IMR-90 (cell line): Measurements from ENCODE around the gene KLHL29. TPM values are rescaled to one million over a fixed set of nuclear protein-coding genes. Genes with fewer than 3 reads are reported as not detected.

Experiments used
- ATAC-seq: fragments of 200-7000 bp; cut with Tn5 transposase; 2 replicates; pipeline ENCODE4 v1.9.1; 2020; ENCODE audit warnings: low read depth, mild to moderate bottlenecking, moderate library complexity
- BruUV-seq: library from RNA; stranded (reverse); fragments of 400-500 nt; replicated peaks from 2 replicates; lab custom pipeline; 2021; lab: Mats Ljungman, UMichigan
- CTCF ChIA-PET: fragments of 300-600 bp; formaldehyde crosslinking; extraction: SDS; loops from one replicate; lab custom pipeline; 2021; ENCODE audit warnings: antibody characterized with exemption; lab: Yijun Ruan, JAX
- POLR2A ChIA-PET: fragments of 300-600 bp; sonication (Branson Sonifier 250); formaldehyde crosslinking; loops from one replicate; lab custom pipeline; 2022; ENCODE audit warnings: antibody characterized with exemption; ENCODE audit not compliant: unreplicated experiment; lab: Charles Lee
- DNase-seq: peaks from one replicate; pipeline ENCODE4 v3.0.0; 2013
- H2AFZ ChIP-seq: replicated peaks from 2 replicates; pipeline ENCODE3; 2013; ENCODE audit warnings: low read length, mild to moderate bottlenecking; ENCODE audit not compliant: poor library complexity
- H2AK5ac ChIP-seq: 2 replicates; pipeline ENCODE4 v1.6.1; 2013; ENCODE audit warnings: low read depth, low read length, inconsistent platforms
- H2AK9ac ChIP-seq: replicated peaks from 2 replicates; pipeline ENCODE3; 2013; ENCODE audit warnings: mild to moderate bottlenecking, low read depth, low read length, moderate library complexity; ENCODE audit not compliant: poor library complexity
- H2BK120ac ChIP-seq: 2 replicates; pipeline ENCODE4 v1.6.1; 2013; ENCODE audit warnings: low read depth, low read length, inconsistent platforms
- H2BK15ac ChIP-seq: 3 replicates; pipeline ENCODE4 v1.6.1; 2013; ENCODE audit warnings: low read depth, low read length, inconsistent platforms
- H2BK20ac ChIP-seq: 2 replicates; pipeline ENCODE4 v1.6.1; 2013; ENCODE audit warnings: low read depth, mild to moderate bottlenecking, inconsistent platforms, low read length, moderate library complexity
- H2BK5ac ChIP-seq: 2 replicates; pipeline ENCODE4 v1.6.1; 2013; ENCODE audit warnings: mild to moderate bottlenecking, low read depth, low read length, inconsistent platforms; ENCODE audit not compliant: poor library complexity, severe bottlenecking
- H3K14ac ChIP-seq: replicated peaks from 2 replicates; pipeline ENCODE4 v1.6.1; 2013; ENCODE audit warnings: low read depth, low read length, inconsistent platforms
- H3K18ac ChIP-seq: 2 replicates; pipeline ENCODE4 v1.6.1; 2013; ENCODE audit warnings: low read depth, low read length, control low read depth
- H3K23ac ChIP-seq: 2 replicates; pipeline ENCODE4 v1.6.1; 2013; ENCODE audit warnings: low read depth, low read length, inconsistent platforms
- H3K27ac ChIP-seq: 2 replicates; pipeline ENCODE4 v1.5.1; 2013; ENCODE audit warnings: mild to moderate bottlenecking, control low read depth, low read length; ENCODE audit not compliant: insufficient read depth
- H3K27me3 ChIP-seq: 2 replicates; pipeline ENCODE4 v1.6.1; 2013; ENCODE audit warnings: low read length; ENCODE audit not compliant: control insufficient read depth, insufficient read depth
- H3K36me3 ChIP-seq: 2 replicates; pipeline ENCODE4 v1.6.1; 2013; ENCODE audit warnings: low read length, mixed read lengths; ENCODE audit not compliant: control insufficient read depth, insufficient read depth
- H3K4ac ChIP-seq: 2 replicates; pipeline ENCODE4 v1.6.1; 2013; ENCODE audit warnings: low read depth, low read length, inconsistent platforms
- H3K4me1 ChIP-seq: 2 replicates; pipeline ENCODE4 v1.6.1; 2013; ENCODE audit warnings: low read length, mixed read lengths; ENCODE audit not compliant: control insufficient read depth, insufficient read depth
- H3K4me2 ChIP-seq: 2 replicates; pipeline ENCODE4 v1.6.1; 2013; ENCODE audit warnings: low read depth, mild to moderate bottlenecking, control low read depth, low read length, moderate library complexity
- H3K4me3 ChIP-seq: 2 replicates; pipeline ENCODE4 v1.5.1; 2013; ENCODE audit warnings: low read depth, mild to moderate bottlenecking, control low read depth, low read length, moderate library complexity; ENCODE audit not compliant: insufficient read depth
- H3K56ac ChIP-seq: 2 replicates; pipeline ENCODE4 v1.6.1; 2013; ENCODE audit warnings: low read length, inconsistent platforms; ENCODE audit not compliant: insufficient read depth; ENCODE audit errors: extremely low read depth
- H3K79me1 ChIP-seq, 2 experiments: 2 replicates each; pipeline ENCODE4 v1.6.1; 2013; ENCODE audit warnings: low read length in 2 of 2, inconsistent platforms in 1 of 2, low read depth in 1 of 2
- H3K9ac ChIP-seq: 2 replicates; pipeline ENCODE4 v1.6.1; 2013; ENCODE audit warnings: low read depth, low read length, control low read depth
- H3K9me1 ChIP-seq: 2 replicates; pipeline ENCODE4 v1.6.1; 2013; ENCODE audit warnings: low read length, inconsistent platforms; ENCODE audit not compliant: insufficient read depth
- H3K9me3 ChIP-seq: 2 replicates; pipeline ENCODE4 v1.6.1; 2013; ENCODE audit warnings: low read length; ENCODE audit not compliant: control insufficient read depth, insufficient read depth
- H4K20me1 ChIP-seq: 2 replicates; pipeline ENCODE4 v1.6.1; 2013; ENCODE audit warnings: low read length, inconsistent platforms; ENCODE audit not compliant: insufficient read depth
- H4K5ac ChIP-seq: 2 replicates; pipeline ENCODE4 v1.6.1; 2013; ENCODE audit warnings: mild to moderate bottlenecking, low read depth, low read length, control low read depth
- H4K8ac ChIP-seq, 2 experiments: 2 replicates each; pipeline ENCODE4 v1.6.1; 2013; ENCODE audit warnings: low read depth in 2 of 2, low read length in 2 of 2, control low read depth in 1 of 2, inconsistent platforms in 1 of 2
- H4K91ac ChIP-seq: 2 replicates; pipeline ENCODE4 v1.6.1; 2013; ENCODE audit warnings: low read depth, low read length, inconsistent platforms; ENCODE audit not compliant: insufficient read depth
- BHLHE40 ChIP-seq: fragments of 150-350 bp; IDR thresholded peaks from 2 replicates; pipeline ENCODE4 v1.6.1; 2016; ENCODE audit warnings: mild to moderate bottlenecking, low read depth, low read length
- CEBPB ChIP-seq: IDR thresholded peaks from 2 replicates; pipeline ENCODE4 v1.6.1; 2012; ENCODE audit warnings: low read depth, low read length, improper control_type of control experiment
- FOS ChIP-seq: fragments of 150-350 bp; IDR thresholded peaks from 2 replicates; pipeline ENCODE4 v1.6.1; 2016; ENCODE audit warnings: low read depth, low read length
- MAZ ChIP-seq: IDR thresholded peaks from 2 replicates; pipeline ENCODE4 v1.6.1; 2012; ENCODE audit warnings: low read depth, mild to moderate bottlenecking, low read length, improper control_type of control experiment, moderate library complexity, borderline replicate concordance
- RAD21 ChIP-seq: IDR thresholded peaks from 2 replicates; pipeline ENCODE4 v1.6.1; 2012; ENCODE audit warnings: low read length, improper control_type of control experiment
- RCOR1 ChIP-seq: IDR thresholded peaks from 2 replicates; pipeline ENCODE4 v1.6.1; 2012; ENCODE audit warnings: mild to moderate bottlenecking, low read length, improper control_type of control experiment; ENCODE audit not compliant: insufficient replicate concordance
- WGBS, 2 experiments: methylation state at CpG; one replicate each; pipeline versions ENCODE4 v1.1.5 to v1.1.7; 2013; ENCODE audit warnings: missing lambda C conversion rate in 2 of 2; ENCODE audit not compliant: insufficient read length in 1 of 2; ENCODE audit errors: extremely low coverage in 2 of 2; 5-methylcytosine and 5-hydroxymethylcytosine counted together
- dilution Hi-C: fragments of 300-500 bp; cut with HindIII; formaldehyde crosslinking; loops from one replicate; pipeline ENCODE4 v1.14.3; 2018; ENCODE audit warnings: low sequenced_read_pairs; ENCODE audit not compliant: unreplicated experiment
- in situ Hi-C: fragments of 300-500 bp; cut with MboI; formaldehyde crosslinking; loops from 3 replicates; pipeline ENCODE4 v1.14.3; 2019; ENCODE audit warnings: low sequenced_read_pairs, inconsistent platforms, mixed read lengths
- intact Hi-C: fragments of 100-400 bp; cut with micrococcal nuclease; formaldehyde crosslinking; loops from 2 replicates; pipeline ENCODE4 v1.10.0; 2022
- polyA plus RNA-seq, 3 experiments: library from polyadenylated mRNA; depleted of rRNA; stranded (reverse); fragments of >200 nt; gene quantifications; 2 replicates each; pipeline ENCODE4 v1.2.3, GENCODE V29; 2012; ENCODE audit warnings: low replicate concordance in 1 of 3
- total RNA-seq: library from RNA; depleted of rRNA; stranded (reverse); fragments of >200 nt; gene quantifications from 2 replicates; pipeline ENCODE4 v1.2.3, GENCODE V29; 2012
- TF ChIP-seq, protein P1 (sequence below): conservative IDR thresholded peaks from 2 replicates; pipeline ENCODE4 v1.5.1; 2012; ENCODE audit warnings: mild to moderate bottlenecking, low read depth, low read length, improper control_type of control experiment
- TF ChIP-seq, protein P2 (sequence below): fragments of 150-350 bp; IDR thresholded peaks from 2 replicates; pipeline ENCODE4 v1.6.1; 2017; ENCODE audit warnings: mild to moderate bottlenecking, antibody characterized with exemption, low read length, low read depth

Gene KLHL29
- total and polyA plus RNA-seq, 2 of the 4 experiments (the other 2 are of a cell fraction), result 2.0 to 8.0 TPM

DNA sequence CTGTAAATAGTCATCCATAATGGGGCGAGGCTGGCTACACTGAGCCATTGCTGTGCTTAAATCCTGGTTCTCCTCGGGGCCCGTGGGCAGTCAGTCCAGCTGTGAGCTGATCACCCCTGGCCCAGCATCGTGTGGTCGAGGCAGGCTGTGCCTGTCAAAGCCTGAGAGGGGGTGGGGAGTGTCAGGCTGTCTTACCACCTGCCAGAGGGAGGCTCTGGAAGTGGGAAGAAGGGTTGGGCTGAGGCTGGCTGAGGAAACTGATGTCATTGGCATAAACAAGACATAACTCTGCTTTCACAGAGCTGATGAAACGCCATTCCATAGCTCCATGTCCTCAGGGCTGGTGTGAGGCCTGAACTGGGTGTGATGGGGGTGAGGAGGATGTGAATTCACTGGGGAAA is 49.7 kb downstream of the KLHL29 start:
- Histone ChIP-seq H4K91ac (peak overlapping the region; percentile 71), H2BK15ac (peak overlapping the region; percentile 58; the same call in 1 of the 3 replicates), H3K27me3 (no peaks in the 10 kb centered on the region), H3K4me1 (peaks cover 22% of the 10 kb centered on the region), H2BK120ac (peak overlapping the region; percentile 60), H4K8ac (peak overlapping the region in 1 of 2 experiments; percentile 65; a peak in 3 of 4 replicates), H2AFZ (no peak overlapping the region), H3K23ac (0 out of 2 replicates have a peak overlapping the region, but pooled peaks have one; percentile 53), H3K56ac (no peak overlapping the region), H3K9me3 (no peaks in the 10 kb centered on the region), H2BK5ac (peak overlapping the region; percentile 9), H4K20me1 (no peaks in the 10 kb centered on the region), H3K9me1 (peaks cover 11% of the 10 kb centered on the region; the same call in 1 of the 2 replicates), H2AK9ac (peak overlapping the region; percentile 10), H3K4me2 (no peak overlapping the region), H2BK20ac (peak overlapping the region; percentile 18; the same call in 1 of the 2 replicates), H3K4me3 (no peak overlapping the region), H2AK5ac (peak overlapping the region; percentile 64), H4K5ac (peak overlapping the region; percentile 83), H3K4ac (peak overlapping the region; percentile 51), H3K18ac (peak overlapping the region; percentile 54), H3K9ac (no peak overlapping the region), H3K14ac (no peak overlapping the region), H3K27ac (peak overlapping the region; percentile 41; the same call in 1 of the 2 replicates), H3K36me3 (no peaks in the 10 kb centered on the region), H3K79me1 (peaks cover 18 to 24% of the 10 kb centered on the region in 2 experiments; a peak in 3 of 4 replicates)
- dilution Hi-C loops (no loop called here), intact Hi-C loops (no loop called here), in situ Hi-C loops (no loop called here)
- POLR2A ChIA-PET, result no interaction called here
- CTCF ChIA-PET, result no interaction called here
- WGBS, 2 experiments, result 17% methylated on average over 1 of the region's 6 CpGs; no CpG with 5 or more reads in 1 of the 2 experiments
- no peak for TF ChIP-seq FOS
- TF ChIP-seq, protein P1, sequence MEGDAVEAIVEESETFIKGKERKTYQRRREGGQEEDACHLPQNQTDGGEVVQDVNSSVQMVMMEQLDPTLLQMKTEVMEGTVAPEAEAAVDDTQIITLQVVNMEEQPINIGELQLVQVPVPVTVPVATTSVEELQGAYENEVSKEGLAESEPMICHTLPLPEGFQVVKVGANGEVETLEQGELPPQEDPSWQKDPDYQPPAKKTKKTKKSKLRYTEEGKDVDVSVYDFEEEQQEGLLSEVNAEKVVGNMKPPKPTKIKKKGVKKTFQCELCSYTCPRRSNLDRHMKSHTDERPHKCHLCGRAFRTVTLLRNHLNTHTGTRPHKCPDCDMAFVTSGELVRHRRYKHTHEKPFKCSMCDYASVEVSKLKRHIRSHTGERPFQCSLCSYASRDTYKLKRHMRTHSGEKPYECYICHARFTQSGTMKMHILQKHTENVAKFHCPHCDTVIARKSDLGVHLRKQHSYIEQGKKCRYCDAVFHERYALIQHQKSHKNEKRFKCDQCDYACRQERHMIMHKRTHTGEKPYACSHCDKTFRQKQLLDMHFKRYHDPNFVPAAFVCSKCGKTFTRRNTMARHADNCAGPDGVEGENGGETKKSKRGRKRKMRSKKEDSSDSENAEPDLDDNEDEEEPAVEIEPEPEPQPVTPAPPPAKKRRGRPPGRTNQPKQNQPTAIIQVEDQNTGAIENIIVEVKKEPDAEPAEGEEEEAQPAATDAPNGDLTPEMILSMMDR, result no peak
- TF ChIP-seq BHLHE40, result no peak
- TF ChIP-seq, protein P2, sequence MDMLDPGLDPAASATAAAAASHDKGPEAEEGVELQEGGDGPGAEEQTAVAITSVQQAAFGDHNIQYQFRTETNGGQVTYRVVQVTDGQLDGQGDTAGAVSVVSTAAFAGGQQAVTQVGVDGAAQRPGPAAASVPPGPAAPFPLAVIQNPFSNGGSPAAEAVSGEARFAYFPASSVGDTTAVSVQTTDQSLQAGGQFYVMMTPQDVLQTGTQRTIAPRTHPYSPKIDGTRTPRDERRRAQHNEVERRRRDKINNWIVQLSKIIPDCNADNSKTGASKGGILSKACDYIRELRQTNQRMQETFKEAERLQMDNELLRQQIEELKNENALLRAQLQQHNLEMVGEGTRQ, result no peak
- TF ChIP-seq RCOR1, result no peak
- TF ChIP-seq CEBPB, result peak; percentile 39; the same call in 1 of the 2 replicates
- TF ChIP-seq RAD21, result no peak
- TF ChIP-seq MAZ, result peak; percentile 29; the same call in 1 of the 2 replicates
- peak; percentile 71 for ATAC-seq
- no TSS peak for BruUV-seq
- DNase-seq, result peak; percentile 87
